Testis (tissue), 2 donors: ENCODE measurements around the gene PUM2.

Experiments
- CTCF ChIP-seq, 3 experiments: fragments of 450-650 bp in 2 of 3; fragments of 200-600 bp in 1 of 3; sonication (generic) in 1 of 3; IDR thresholded peaks; one replicate each; pipeline ENCODE4 v1.5.1; 2016 to 2019; ENCODE audit warnings: antibody characterized with exemption in 3 of 3, mild to moderate bottlenecking in 2 of 3, moderate library complexity in 1 of 3
- POLR2A ChIP-seq: fragments of 450-650 bp; IDR thresholded peaks from one replicate; pipeline ENCODE4 v1.6.1; 2017; ENCODE audit warnings: antibody characterized with exemption, mild to moderate bottlenecking, moderate library complexity

GRCh38 chr2:20249170-20249569 is 101.5 kb downstream of the PUM2 start:
- TF ChIP-seq POLR2A = no peak
- TF ChIP-seq CTCF (IDR thresholded peaks at IDR 0.05) = no peak
